AG04450 (cell line): ENCODE measurements around the gene CORO2B. TPM values are rescaled to one million over a fixed set of nuclear protein-coding genes. Genes with fewer than 3 reads are reported as not detected.

Experiments
- CTCF ChIA-PET: fragments of 300-600, 350-600 bp; formaldehyde crosslinking; extraction: SDS; loops from one replicate; lab custom pipeline; 2022; ENCODE audit warnings: antibody characterized with exemption, inconsistent platforms; lab: Charles Lee
- POLR2A ChIA-PET: fragments of 350-600 bp; formaldehyde crosslinking; extraction: SDS; loops from one replicate; lab custom pipeline; 2021; ENCODE audit warnings: antibody characterized with exemption, inconsistent platforms; lab: Yijun Ruan, JAX
- DNase-seq: peaks from one replicate; pipeline ENCODE4 v3.0.0-alpha.2; 2011; ENCODE audit warnings: low read depth, low spot score
- H3K27ac ChIP-seq: one replicate; pipeline ENCODE4 v1.5.1; 2012; ENCODE audit warnings: low read depth, low read length, control low read depth
- H3K27me3 ChIP-seq: one replicate; pipeline ENCODE4 v1.6.0; 2012; ENCODE audit warnings: low read length; ENCODE audit not compliant: control insufficient read depth, insufficient read depth
- H3K4me3 ChIP-seq: 2 replicates; pipeline ENCODE4 v1.5.1; 2011; ENCODE audit warnings: mild to moderate bottlenecking, low read depth, low read length, control low read depth
- H3K9me3 ChIP-seq: 2 replicates; pipeline ENCODE4 v1.5.1; 2012; ENCODE audit warnings: low read length; ENCODE audit not compliant: control insufficient read depth, insufficient read depth
- CTCF ChIP-seq: IDR thresholded peaks from 2 replicates; pipeline ENCODE4 v1.5.1; 2011; ENCODE audit warnings: low read depth, low read length, control low read depth, inconsistent platforms
- polyA plus RNA-seq: library from polyadenylated mRNA; depleted of rRNA; stranded (reverse); fragments of >200 nt; gene quantifications from 2 replicates; pipeline ENCODE4 v1.2.3, GENCODE V29; 2011

Gene CORO2B
- polyA plus RNA-seq, 1 experiment, result 16.1 TPM

GRCh38 chr15:68565234-68565633 is 13.6 kb upstream of the CORO2B start:
- no peak for TF ChIP-seq CTCF
- ChIA-PET POLR2A (no interaction called here), CTCF (interaction anchor here (1.8 to 2.2 kb wide), 2 partner anchors 109 to 310 kb away, joined by 8 to 13 read pairs; no protein-coding TSS in a partner anchor)
- no peak for DNase-seq
- no peak overlapping the region for H3K27ac ChIP-seq
- no peaks in the 10 kb centered on the region for H3K9me3 ChIP-seq
- peaks cover 7% of the 10 kb centered on the region for H3K27me3 ChIP-seq
- H3K4me3 ChIP-seq, result no peak overlapping the region

- no peak overlapping the region for H3K4me3 ChIP-seq
- H3K27ac ChIP-seq, result no peak overlapping the region
- CTCF ChIA-PET, result interaction anchor here (1.8 to 2.2 kb wide), 2 partner anchors 108 to 310 kb away, joined by 8 to 13 read pairs; no protein-coding TSS in a partner anchor
- peaks cover 7% of the 10 kb centered on the region for H3K27me3 ChIP-seq
- TF ChIP-seq CTCF, result no peak
- DNase-seq, result no peak
- no peaks in the 10 kb centered on the region for H3K9me3 ChIP-seq
- POLR2A ChIA-PET, result no interaction called here
Measured at GRCh38 chr15:68565726-68566125, 13.1 kb upstream of the CORO2B start.

- no peak for DNase-seq
- H3K27ac ChIP-seq, result no peak overlapping the region
- CTCF ChIA-PET, result interaction anchor here (2.2 kb wide), 1 partner anchor 309 kb away, joined by 8 read pairs; no protein-coding TSS in a partner anchor
- H3K9me3 ChIP-seq, result no peaks in the 10 kb centered on the region
- H3K4me3 ChIP-seq, result no peak overlapping the region
- H3K27me3 ChIP-seq, result peaks cover 7% of the 10 kb centered on the region
- TF ChIP-seq CTCF, result no peak
- POLR2A ChIA-PET, result no interaction called here
Measured at GRCh38 chr15:68566377-68566954, 12.3 kb upstream of the CORO2B start.

GRCh38 chr15:68567345-68567744 is 11.4 kb upstream of the CORO2B start:
- peaks cover 12% of the 10 kb centered on the region for H3K27me3 ChIP-seq
- no peak overlapping the region for H3K4me3 ChIP-seq
- H3K9me3 ChIP-seq, result no peaks in the 10 kb centered on the region
- no peak overlapping the region for H3K27ac ChIP-seq
- no peak for DNase-seq
- POLR2A ChIA-PET, result no interaction called here
- TF ChIP-seq CTCF, result no peak
- CTCF ChIA-PET, result interaction anchor here (2.2 kb wide), 1 partner anchor 308 kb away, joined by 8 read pairs; no protein-coding TSS in a partner anchor

GRCh38 chr15:68570974-68571373 is 7.8 kb upstream of the CORO2B start:
- no peak for DNase-seq
- no peak overlapping the region for H3K27ac ChIP-seq
- no peak overlapping the region for H3K4me3 ChIP-seq
- peaks cover 30% of the 10 kb centered on the region for H3K27me3 ChIP-seq
- H3K9me3 ChIP-seq, result no peaks in the 10 kb centered on the region
- ChIA-PET CTCF (interaction anchor here (0.7 to 1.6 kb wide), 3 partner anchors 11 to 354 kb away, joined by 4 read pairs; no protein-coding TSS in a partner anchor), POLR2A (no interaction called here)
- TF ChIP-seq CTCF, result no peak
